Hypothalamus (tissue), 51 donors: ENCODE results near the gene B4GALT5.
"Not testable (repeated sequence)": the region's sequence is repeated elsewhere in the genome, so short reads cannot be mapped to it uniquely, and the experiment has no call there.

Experiments used
- DNase-seq, 51 donors: peaks; one replicate each; lab custom pipeline; 2025; lab: John Stamatoyannopoulos, UW

B4GALT5 gene

DNA sequence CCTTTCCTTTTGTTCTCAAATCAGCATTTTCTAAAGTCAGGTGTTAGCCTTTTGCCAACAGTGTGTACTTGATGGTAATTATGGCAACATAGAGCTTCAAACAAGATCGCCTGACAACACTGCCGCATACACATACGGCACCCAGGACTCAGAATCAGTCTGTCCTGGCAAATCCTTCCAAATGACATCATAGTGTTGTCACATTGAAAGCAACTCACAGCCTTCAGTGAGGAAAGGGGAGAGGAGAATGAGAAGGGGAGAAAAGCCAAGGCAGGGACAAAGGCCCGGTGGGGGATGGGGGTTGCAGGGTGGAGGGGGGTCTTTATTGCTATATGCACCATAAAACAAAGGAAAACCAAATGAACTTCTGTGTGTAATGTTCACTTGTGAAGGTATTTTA lies 80.0 kb downstream of the B4GALT5 start:
- DNase-seq = no peak

DNA sequence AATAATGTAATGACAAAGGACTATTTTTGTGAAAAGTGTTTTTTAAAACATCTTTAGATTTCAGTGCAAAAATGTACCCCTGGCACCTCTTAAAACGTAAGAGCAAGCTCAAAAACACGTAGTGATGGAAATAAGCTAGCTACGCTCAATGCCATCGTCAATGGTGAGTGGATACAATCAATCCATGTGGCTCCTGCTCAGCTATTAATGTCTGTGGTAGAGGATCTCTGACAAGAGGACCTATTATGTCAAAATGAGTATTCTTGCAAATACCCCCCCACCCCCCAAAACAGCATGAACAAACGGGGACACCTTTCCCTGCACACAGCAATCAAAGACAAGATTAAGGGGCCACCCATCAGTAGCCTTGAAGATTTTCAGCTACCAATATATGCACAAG lies 80.7 kb downstream of the B4GALT5 start:
- no peak for DNase-seq

- no peak for DNase-seq
These were observed 81.7 kb downstream of the B4GALT5 start for GRCh38 chr20:49631856-49632418.

- DNase-seq = no peak
These were observed 82.5 kb downstream of the B4GALT5 start for GRCh38 chr20:49631061-49631716.

- no peak for DNase-seq
These were observed 83.2 kb downstream of the B4GALT5 start for GRCh38 chr20:49630396-49630951.

DNA sequence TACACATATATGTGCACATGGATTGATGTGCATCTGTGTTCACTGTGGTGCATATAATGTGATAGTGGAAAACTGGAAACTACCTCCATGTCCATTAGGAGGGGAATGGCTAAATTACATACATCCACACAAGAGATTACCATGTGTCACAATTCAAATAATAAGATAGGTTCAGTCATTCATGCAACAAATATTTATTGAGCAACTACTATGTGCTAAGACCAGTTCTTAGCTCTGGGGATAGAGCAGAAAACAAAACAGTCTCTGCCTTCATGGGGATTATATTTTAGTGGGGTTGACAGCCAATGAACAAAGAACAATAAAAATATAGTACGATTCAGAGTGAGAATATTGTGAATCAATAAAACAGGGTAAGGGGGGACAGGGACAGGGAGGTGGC lies 84.1 kb downstream of the B4GALT5 start:
- no peak for DNase-seq

GRCh38 chr20:49628280-49628679 lies 85.4 kb downstream of the B4GALT5 start:
- not testable (repeated sequence) for DNase-seq

- no peak for DNase-seq
These were observed 86.3 kb downstream of the B4GALT5 start for GRCh38 chr20:49627329-49627761.

DNA sequence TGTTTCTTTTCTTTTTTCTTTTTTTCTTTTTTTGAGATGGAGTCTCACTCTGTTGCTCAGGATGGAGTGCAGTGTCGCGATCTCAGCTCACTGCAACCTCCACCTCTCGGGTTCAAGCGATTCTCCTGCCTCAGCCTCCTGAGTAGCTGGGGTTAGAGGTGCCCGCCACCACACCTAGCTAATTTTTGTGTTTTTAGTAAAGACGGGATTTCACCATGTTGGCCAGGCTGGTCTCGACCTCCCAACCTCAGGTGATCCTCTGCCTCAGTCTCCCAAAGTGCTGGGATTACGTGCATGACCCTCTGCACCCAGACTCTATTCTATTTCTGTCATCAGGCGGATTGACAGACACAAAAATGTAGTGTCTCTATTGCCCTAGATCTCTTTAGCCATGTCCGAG lies 88.7 kb downstream of the B4GALT5 start:
- DNase-seq = not testable (repeated sequence)

DNA sequence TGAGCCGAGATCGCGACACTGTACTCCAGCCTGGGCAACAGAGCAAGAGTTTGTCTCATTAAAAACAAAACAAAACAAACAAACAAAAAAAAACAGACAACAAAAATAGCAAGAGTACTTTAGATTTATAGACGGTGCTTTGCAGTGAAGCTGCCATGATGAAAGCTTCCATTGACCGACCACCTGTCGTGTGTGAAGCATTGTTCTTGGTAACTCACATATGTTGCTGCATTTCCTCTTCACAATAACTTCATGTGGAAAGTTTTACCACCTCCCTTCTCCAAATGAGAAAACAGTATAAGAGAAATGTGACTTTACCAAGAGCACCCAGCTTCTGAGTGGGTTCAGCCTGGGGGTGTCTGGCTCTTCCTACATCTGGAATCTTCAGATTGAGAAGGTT lies 89.4 kb downstream of the B4GALT5 start:
- DNase-seq = no peak

DNA sequence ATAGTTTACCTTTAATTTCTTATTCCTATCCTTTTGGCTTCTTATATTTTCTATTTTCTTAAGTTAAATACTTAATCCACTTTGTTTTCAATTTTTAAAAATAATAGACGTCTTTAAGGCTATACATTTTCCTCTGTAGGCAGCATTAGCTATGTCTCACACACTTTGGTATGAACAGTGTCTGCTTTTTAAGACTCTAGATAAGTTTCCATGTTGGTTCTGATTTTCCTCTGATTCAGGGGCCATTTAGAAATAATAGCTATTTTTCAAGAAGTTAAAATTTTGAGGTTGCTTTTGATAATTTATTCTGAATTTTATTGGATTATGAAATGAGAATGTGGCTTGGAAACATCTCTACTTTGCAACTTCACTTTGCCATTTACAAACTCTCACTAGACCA lies 91.4 kb downstream of the B4GALT5 start:
- DNase-seq = no peak

DNA sequence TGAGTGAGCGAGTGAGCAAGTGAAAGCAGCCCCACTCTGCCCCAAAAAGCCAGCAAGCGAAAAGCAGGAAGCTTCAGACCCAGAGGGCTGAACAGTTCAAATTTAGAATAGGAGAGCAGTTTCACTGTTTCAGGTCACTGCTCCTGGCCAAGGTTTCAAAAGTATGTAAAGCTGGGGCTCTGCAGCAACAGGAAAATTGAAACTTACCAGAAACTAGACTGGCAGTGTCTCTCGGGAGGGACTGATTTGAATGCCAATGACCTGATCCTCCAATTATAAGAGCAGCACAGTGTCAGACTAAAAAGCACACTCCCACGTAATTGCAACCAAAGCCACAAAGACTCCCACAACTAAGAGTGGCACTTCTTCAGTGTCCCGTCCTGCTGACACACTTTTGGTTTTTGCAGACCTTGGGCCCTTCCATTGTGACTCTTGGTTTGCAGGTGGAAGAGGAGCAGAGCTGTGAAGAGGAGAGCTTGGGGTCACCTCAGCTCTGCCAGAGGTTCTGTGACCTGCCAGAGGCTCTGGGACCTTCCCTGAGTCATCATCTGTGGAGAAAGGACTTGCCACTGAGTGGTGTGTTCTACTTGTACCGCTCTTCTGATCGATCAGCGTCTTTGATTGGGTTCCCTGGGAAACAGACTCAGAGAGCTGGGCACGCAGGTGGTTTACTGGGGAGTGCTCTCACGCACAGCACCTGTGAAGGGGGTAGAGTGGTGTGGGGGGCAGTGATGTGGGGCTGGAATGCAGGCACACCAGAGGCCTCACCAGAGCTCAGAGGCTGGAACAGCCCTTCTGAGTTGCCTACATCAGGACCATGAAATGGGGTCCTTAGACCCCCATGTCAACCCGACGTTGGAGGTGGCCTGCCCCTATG lies 93.1 kb downstream of the B4GALT5 start:
- peak in 1 of 51 donors; percentile 18 for DNase-seq

DNA sequence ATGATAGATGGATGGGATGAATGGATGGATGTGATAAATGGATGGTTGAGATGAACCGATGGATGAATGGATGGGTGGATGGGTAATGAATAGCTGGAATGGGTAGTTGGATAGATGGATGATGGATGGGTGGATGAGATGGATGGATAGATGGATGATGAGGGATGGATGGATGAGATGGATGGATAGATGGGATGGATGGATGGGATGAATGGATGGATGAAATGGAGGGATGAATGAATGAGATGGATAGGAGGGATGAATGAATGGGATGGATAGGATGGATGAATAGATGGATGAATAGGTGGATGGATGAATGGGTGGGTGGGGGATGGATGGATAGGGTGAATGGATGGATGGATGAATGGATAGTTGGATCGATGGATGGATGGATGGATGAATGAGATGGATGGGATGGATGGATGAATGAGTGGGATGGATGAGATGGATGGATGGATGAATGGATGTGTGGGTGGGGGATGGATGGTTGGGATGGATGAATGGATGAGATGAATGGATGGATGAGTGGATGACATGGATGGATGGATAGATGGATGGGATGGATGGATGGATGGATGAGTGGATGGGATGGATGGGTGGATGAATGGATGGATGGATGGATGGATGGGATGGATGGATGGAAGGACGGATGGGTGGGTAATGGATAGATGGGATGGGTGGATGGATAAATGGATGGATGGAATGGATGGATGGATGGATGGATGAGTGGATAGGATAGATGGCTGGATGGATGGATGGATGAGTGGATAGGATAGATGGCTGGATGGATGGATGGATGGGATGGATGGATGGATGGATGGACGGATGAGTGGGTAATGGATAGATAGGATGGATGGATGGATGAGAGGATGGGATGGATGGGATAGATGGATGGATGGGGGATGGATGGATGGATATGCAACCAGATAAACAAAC lies 94.3 kb downstream of the B4GALT5 start:
- no peak for DNase-seq

DNA sequence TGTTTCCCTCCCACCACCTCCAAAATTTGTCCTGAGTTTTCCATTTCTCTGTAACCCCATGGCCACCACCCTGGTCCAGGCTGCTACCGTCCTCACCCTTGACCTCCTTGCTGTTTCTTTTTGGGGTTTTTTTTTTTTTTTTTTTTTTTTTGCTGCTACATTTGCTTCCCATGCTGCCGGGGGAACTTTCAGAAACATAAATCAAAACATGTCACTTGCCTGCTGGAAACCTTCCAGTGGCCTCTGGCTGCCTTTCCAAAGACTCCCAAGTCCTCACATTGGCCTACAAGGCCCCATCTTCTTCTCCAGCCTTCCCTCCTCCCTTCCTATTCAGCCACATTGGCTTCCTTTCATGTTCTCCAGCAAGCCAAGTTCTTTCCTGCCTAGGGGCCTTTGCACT lies 95.4 kb downstream of the B4GALT5 start:
- DNase-seq = no peak

- DNase-seq = peak in 8 of 51 donors; percentile 13 to 63 (median 22)
These were observed 96.3 kb downstream of the B4GALT5 start for GRCh38 chr20:49617394-49617793.

DNA sequence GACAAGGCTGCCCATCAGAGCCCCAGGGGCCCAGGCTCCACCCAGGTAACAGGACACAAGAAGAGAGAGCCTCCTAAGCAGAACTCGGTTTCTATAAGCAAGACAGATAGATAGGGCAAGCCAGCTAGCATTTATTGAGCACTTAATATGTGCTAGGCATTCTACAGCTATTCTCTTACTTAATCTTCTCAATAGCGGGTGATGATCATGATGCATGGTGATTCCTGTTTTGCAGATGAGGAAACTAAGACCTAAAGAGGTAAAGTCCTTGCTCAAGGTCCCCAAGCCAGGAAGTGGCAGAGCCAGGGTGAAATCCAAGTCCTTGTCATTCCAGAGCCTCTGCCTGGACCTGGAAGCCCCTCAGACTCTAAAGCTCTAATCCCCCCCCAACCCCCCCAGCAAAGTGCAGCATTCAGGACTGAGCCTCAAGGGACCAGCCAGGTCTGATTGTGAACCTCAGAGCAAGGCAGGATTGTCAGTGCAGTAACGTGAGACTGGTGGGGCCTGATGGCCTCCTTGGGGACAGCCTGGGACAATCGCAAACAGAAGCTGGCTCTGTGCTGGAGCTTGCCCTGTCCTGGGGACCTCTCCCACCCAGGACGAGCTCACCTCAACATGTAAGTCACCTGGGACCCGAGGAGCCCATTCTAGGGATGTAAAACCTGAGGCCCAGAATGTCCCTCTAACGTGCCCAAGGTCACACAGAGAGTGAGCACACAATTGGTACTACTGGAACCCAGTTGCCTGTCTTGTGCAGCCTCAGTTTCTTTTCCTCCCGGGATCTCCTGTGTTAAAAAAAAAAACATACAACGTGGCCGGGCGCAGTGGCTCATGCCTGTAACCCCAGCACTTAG lies 97.3 kb downstream of the B4GALT5 start:
- no peak for DNase-seq

GRCh38 chr20:49615401-49616153 lies 98.1 kb downstream of the B4GALT5 start:
- DNase-seq = peak in 21 of 51 donors; percentile 7 to 59 (median 39)

GRCh38 chr20:49615051-49615400 lies 98.7 kb downstream of the B4GALT5 start:
- DNase-seq = not testable (repeated sequence)
